HG03097 (cell line): ENCODE results near the gene GNG12.
"Not testable (repeated sequence)": the region's sequence is repeated elsewhere in the genome, so short reads cannot be mapped to it uniquely, and the experiment has no call there.

Source experiments
- ATAC-seq: cut with Tn5 transposase; IDR thresholded peaks from one replicate; pipeline ENCODE4 v1.9.1; 2021; ENCODE audit not compliant: unreplicated experiment, low FRiP score

GNG12 gene

DNA sequence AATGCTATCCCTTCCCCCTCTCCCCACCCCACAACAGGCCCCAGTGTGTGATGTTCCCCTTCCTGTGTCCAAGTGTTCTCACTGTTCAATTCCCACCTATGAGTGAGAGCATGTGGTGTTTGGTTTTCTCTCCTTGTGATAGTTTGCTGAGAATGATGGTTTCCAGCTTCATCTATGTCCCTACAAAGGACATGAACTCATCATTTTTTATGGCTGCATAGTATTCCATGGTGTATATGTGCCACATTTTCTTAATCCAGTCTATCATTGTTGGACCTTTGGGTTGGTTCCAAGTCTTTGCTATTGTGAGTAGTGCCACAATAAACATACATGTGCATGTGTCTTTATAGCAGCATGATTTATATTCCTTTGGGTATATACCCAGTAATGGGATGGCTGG lies 168.0 kb downstream of the GNG12 start:
- ATAC-seq: not testable (repeated sequence)

GRCh38 chr1:67664048-67664447 lies 169.2 kb downstream of the GNG12 start:
- no peak for ATAC-seq

GRCh38 chr1:67662884-67663283 lies 170.4 kb downstream of the GNG12 start:
- no peak for ATAC-seq

DNA sequence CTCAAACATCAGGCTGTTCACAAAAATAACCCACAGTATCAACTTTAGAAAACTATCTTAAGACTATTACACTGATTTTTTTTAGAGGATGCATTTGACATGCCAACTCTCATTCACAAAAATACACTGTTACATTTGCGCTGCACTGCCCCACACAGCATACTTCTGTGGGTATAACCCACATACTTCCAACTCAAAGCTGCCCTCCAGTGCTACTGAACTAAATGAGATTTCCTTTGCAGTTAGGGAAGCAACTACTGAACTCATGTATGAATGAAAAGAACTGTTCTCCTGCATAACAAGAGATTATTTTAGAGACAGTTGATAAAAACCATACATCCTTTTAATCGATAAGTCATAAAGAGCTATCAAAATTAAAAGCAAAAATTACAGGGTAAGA lies 174.0 kb downstream of the GNG12 start:
- no peak for ATAC-seq

DNA sequence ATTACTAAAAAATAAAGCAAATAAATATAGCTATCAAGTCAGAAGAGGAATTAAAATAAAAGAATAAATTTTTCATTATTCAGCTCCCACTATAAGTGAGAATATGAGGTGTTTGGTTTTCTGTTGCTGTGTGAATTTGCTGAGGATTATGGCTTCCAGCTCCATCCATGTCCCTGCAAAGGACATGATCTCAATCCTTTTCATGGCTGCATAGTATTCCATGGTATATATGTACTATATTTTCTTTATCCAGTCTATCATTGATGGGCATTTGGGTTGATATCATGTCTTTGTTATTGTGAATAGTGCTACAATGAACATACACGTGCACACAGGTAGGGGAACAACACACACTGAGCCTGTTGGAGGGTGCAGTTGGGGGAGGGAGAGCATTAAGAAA lies 176.1 kb downstream of the GNG12 start:
- ATAC-seq: not testable (repeated sequence)

DNA sequence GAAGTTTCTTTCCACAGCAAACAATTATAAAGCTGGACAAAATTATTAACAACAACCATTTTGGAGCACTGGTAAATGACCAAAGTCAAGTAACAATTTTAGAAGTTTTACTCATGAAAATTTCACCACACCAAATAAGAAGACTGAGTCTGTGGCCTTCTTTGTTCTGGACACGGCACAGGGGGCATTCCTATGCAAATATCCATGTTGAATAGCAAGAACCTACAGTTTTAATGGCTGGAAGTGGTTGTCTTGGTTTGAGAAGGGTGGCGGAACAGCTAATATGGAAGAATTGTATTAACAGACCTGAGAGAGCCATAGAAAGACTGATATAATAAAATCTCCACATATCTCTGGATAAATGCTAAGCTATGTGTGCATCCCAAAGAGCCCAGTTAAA lies 177.7 kb downstream of the GNG12 start:
- ATAC-seq: no peak

DNA sequence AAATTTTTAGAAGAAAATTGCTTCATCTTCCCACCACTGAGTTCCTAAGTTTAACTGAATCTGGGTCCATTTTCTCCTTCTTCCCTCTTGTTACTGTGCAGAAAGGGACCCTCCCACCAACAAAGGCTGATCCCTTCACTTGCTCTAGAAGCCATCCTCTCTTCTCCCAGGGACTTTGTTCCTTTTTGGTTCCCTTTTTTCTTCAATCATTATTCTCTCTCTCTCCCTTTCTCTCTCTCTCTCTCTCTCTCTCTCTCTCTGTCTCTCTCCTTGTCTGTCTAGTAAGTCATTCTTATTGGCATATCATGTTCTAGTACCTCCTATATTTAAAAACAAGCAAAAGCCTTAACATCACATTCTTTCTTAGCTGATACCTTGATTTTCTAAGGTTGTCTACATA lies 180.0 kb downstream of the GNG12 start:
- no peak for ATAC-seq

- ATAC-seq: no peak
These were observed 180.5 kb downstream of the GNG12 start for GRCh38 chr1:67652800-67653199.
